ENCODE data around the gene SRMS.

GRCh38 chr20:63585616-63586565 is 38.3 kb upstream of the SRMS start:
- no peak for TF ChIP-seq CTCF (conservative IDR thresholded peaks at IDR 0.05 in 1 of 2, IDR thresholded peaks at IDR 0.05 in 1 of 2; ENCODE audit: low read depth in 1 of 2, low read length in 2 of 2)
- TF ChIP-seq EZH2 (IDR thresholded peaks at IDR 0.05; ENCODE audit: low read length, missing control alignments), result no peak
